Esophagus mucosa (tissue), 1 donor: ENCODE measurements around the gene PNLIPRP1. TPM values are rescaled to one million over a fixed set of nuclear protein-coding genes. Genes with fewer than 3 reads are reported as not detected.

ENCODE experiments used
- ATAC-seq: fragments of 200-7000 bp; cut with Tn5 transposase; one replicate; pipeline ENCODE4 v1.9.1; 2020
- total RNA-seq: library from RNA; stranded (reverse); gene quantifications from one replicate; pipeline ENCODE4 v1.2.4, GENCODE V29; 2023
- donor health status: DM: yes; HTN: yes; CAD: no.

PNLIPRP1 gene
- total RNA-seq, 1 donor from 2014 or later, result not detected

DNA sequence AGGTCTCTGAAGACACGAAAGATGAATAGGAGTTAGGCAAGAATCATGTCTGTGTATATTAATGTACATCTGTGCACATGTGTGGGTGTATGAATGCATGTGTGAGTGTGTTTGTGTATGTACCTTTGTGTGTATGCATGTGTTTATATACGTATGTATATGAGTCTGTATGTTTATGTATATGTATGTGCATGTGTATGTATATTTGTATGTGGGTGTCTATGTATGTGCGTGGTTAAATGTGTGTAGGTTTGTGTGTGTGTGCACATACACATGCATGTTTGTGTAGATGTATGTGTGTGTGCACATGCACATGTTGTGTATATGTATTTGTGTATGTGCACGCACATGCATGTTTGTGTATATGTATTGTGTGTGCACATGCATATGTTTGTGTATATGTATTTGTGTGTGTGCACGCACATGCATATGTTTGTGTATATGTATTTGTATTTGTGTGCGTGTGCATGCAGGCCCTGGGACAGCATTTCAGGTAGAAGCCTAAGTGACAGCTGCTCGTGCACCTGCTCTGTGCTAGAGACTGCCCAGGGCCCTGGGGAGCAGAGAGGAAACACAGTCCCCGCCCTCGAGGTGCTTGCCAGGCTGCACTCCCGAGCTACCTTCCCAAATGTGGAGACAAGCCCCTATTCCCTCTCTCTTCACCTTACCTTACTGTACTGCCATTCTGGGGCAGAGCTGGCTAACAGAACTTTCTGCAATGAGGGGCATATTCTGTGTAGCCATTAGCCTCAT, 12.1 kb downstream of the PNLIPRP1 start:
- no peak for ATAC-seq

DNA sequence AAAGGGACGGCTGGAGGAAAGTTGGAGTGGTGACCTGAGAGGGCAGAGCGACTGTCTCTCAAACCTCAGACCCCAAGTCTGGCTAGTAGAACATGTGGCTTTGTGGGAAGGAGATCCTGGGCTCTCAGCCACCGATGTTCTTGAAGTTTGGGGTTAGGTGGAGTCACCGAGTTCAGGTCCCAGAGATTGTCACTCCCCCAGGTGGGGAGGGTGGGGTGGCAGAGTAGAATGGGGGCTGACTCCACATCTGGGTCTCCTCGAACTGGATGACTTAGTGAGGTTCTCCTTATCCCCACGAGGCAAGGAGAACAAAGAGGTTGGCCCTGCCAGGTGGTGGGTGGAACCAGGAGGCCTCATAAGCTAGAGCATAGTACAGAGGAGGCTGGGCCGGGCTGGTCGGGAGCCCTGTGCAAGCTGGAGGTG, 15.3 kb downstream of the PNLIPRP1 start:
- ATAC-seq, result no peak

DNA sequence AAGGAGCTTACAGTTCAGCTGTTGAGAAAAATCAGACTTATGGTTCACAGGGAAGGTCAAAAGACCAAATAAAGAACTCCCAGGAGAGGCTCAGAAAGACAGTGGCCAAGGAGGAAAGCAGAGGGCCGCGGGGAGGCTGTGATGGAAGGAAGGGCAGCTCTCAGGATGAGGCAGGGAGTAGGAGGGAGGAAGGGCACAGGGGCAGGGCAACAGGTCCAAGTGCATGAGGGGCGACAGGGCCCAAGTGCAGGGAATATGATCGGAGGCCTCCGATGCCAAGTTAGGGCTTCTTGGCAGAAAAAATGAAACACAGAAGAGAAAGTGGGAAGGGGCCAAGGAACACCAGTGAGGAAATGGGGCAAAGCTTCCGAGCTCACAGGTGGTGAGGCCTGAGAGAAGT, 16.6 kb downstream of the PNLIPRP1 start:
- ATAC-seq, result no peak

DNA sequence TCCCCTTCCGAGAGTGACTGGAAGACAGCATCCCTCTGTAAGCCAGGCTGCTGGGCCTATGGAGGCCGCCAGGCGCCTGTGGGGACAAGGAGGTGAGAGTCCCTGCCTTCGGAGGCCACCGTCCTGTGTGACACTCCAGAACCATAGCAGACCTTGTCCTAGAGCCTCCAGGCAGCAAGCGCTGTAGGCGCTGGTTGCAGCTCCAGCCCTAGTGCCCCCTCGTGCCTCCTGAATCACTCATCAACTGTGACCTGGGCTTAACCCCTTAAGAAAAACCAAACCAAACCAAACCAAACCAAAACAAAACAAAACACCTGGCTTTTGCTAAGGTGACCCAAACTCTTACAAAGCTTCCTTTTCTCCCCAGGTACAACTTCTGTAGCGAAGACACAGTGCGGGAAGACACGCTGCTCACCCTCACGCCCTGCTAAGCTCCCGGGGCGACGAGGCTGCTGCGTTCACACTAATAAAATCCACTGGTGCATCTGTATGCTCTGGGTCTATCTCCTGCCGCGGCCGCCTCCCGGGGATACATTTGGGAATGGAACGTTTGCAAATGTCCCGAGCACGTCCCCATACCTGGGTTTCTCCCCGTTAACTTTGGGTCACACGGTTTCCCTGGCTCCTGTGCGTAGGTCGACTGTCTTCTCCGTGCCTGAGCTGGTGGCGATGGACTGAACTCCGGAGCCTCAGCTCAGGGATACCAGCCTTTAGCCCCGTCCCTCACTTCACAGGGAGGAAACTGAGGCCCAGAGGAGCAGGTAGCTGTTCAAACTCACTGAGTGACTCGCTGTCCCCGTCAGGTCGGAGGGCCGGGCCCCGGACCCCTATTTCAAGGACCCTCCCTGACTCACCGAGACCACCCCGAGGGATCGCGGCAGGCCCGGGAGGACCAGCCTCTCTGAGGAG, 18.2 kb downstream of the PNLIPRP1 start:
- ATAC-seq, result peak; percentile 8

DNA sequence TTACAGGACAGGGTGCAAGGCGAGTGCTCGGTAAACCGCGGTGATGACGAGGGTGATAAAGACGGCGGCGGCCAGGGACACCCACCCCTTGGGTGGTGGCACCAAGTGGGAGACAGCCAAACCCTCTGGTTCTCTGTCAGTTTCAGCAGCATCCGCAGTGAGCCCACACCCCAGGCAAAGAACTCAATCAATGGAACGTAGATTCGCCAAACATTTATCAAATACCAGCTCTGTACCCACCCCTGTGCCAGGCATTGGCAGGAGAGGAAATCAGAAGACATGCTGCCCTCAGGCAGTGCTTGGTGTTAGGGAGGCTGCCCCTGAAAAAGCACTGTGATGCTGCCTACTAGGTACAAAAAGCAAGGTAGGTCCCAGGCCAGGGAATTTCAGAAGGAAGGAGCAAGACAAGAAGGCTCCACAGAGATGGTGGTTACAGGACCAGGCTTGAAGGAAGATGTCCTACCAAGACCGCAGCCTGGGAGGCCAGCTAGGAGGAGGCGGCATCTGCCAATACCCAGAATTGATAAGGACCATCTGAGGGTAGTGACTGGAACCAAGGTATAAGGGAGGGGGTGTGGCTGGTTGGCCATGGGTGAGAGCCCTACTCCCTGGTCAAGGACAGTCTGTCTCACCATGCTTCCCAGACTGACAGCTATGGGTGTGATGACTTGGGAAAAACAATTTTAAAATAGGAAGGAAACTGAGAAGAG, 19.8 kb downstream of the PNLIPRP1 start:
- ATAC-seq, result no peak

DNA sequence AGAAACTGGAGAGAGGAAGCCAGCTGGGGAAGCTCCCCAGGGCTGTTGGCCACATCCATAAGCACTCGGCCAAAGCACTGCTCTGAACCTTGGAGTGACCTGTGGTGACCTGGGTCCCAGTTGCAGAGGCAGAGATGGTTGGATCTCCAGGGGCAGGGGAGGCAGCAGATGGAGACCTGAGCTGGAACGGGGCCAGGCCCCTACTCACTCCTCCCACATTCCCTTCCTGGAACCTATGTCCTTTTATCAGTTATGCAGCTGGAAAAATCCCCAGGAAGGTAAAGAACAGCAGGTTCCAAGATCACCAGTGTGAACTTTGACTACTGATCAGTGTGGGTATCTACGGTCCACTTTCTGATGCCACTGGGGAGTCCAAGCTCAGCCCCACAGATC, 20.4 kb downstream of the PNLIPRP1 start:
- ATAC-seq, result no peak

DNA sequence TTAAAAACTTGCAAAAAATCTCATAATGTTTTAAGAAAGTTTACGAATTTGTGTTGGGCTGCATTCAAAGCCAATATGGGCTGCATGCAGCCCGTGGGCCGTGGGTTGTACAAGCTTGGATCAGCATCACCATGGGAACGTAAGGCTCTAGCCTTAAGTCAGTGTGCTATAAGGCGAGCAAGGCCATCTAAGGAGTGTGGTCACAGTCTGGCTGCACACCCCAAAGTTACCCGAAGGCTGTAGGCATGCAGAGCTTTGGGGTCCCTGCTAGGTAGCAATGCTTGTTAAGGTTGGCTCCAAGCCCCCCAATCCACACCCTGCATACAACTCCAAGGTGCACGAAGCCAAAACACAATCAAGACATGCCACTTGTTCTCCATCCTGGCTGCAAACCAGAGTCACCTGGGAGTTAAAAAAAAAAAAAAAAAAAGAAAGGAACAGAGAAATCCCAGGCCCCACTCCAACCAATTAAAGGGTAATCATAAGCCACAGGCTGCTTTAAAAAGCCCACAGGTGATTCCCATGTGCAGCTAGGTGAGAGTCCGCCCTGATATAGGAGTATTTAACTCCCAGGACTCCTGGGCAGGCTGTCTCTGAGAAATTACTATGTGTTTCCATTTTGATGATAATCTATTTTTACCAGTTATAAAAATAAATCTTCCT, 21.5 kb downstream of the PNLIPRP1 start:
- ATAC-seq, result no peak

DNA sequence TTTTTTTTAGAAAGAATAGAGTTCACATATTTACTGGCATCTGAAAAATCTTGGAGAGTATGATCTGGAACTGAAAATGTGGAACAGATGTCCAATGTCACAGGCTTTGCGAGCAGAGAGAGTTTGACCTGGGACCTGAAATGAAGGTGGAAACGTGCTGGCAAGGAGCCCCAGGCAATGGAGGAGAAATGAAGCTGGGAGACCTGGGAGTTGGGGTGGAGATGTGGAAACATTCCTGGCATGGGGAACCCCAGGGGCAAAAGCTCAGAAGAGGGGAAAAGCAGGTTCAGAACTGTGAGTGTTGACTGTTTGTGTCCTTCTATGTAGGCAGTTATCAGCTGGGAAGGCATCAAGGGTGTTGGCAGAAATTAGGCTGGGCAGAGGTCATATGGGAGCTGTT, 22.7 kb downstream of the PNLIPRP1 start:
- ATAC-seq, result no peak

DNA sequence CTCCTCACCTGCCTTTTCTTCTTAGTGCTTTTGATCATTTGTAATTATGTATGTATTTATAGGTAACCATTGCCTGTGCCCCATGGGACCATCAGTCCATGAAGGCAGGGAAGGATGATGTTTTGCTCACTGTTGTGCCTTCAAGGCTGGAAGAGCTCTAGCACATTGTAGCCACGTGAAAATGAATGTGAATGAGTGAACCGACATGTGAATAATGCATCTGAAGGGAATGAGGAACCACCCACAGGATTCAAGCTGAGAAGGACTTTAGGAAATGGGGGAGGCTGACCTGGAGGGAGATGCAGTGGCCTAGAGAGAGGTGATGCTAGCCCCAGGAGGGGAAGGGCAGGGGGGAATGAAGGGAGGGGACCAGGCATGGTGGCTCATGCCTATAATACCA, 24.0 kb downstream of the PNLIPRP1 start:
- ATAC-seq, result no peak

DNA sequence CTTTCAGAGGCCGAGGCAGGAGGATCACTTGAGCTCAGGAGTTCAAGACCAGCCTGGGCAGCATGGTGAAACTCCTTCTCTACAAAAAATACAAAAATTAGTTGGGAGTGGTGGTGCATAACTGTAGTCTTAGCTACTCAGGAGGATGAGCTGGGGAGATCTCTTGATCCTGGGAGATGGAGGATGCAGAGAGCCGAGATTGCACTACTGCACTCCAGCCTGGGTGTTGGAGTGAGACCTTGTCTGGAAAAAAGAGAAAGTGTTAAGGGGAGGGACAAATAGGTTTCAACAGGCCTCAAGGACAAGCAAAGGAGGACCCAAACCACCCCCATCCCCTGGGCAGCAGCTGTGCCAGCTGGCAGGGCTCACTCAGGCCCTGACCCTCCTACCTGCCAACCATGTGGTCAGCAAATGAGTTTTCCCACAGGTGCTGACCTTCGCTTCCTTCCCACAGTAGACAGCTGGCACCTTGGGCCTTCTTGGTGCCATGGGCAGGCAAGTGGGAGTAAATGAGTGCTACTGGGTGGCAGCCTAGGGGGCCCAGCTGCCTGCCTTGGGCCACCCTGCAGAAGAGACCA, 24.5 kb downstream of the PNLIPRP1 start:
- ATAC-seq, result no peak

DNA sequence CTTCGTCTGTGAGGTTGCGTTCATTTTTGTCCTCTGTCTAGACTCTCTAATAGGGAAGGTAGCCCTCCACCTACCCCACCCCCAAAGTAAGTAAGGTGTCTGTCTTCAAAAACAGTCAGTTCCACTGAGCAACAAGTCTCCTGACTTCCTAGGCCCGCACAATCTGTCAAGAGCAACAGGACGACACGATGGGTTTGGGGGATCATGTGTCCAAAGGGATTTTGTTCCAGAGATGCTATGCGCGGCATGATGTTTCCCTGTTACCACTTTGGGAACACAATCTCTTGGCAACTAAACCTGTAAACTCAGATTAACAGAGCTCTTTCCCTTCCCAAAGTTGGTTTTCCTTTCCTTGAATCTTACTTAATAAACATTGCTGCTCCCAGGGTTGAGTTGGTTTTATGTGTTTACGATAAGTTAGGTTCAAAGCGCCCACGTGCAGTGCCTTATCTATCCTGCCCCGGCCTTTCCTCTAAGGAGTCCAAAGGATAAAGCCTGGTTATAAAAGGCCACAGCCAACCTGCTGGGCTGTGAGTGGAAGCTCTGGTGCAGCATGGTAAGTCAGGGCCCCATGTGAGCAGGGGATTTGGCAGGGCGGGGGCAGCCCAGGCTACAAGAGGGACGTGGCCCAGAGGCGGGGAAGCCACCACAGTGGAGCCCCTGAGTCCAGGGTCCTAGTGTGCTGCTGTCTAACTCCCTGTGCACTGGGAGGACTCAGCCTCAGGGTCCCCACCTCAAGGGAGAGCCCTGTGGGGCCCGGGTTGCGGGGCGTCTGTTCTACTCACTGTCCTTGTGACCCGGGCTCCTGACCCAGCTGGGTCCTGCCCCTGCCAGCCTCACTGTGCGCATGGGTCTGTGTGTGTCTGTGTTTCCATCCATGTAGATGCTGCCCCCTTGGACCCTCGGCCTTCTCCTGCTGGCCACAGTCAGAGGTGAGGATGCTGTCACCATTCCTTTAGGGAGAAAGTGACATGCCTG, 30.0 kb downstream of the PNLIPRP1 start, which contains the start of gene PNLIPRP2:
TSS of gene PNLIPRP2 (plus strand) at position 531 of the 978 bp plus-strand sequence.
- ATAC-seq, result no peak

DNA sequence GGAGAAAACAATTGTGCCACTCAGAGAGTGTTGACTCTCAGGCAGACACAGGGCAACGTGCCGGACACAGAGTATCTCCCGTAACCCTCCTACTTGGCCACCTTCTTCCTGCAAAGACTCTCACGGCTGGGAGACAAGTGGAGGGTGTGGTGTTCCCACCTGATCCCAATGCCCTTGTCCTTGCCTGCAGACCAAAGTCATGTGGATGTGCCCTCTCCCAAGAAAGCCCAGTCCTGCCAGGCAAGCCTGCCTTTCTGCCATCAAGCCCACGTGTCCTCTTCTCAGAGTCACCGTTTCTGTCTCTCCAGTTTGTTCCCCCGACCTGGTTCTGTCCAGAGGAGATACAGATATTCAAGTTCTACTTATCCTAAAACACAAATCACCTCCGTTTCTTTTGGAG, 30.7 kb downstream of the PNLIPRP1 start:
- no peak for ATAC-seq

DNA sequence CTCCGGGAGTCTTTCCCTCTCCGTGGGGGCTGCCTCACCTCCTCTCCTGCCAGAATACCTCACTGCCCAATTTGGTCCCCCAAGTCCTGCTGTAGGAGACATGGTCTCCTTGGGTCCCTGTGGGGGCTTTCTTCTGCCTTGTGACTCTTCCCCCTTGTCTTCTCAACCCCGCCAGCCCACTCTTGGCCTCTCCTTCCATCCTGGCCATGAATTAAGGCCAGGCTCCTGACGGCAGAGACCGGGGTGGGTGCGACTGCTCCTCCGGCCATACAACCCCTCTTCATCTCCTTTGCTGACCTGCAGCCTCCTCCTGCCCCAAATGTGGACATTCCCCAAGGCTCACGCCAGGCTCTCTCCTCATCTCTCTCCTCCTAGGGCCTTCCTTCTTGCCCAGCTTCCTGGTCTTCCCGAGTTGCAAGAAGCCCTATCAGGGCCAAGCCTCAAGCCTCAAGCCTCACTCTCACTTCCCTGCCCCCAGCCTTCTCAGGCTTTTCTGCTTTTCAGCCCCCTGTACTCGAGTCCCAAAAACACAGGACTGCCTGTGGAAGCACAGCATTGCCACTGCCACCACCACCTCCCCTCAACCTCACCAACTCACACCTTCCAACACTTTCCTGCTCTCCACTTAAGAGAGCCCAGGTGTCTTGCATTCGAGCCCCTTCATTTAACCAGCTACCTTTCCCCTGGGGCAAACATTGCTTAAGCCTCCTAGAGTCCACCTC, 31.3 kb downstream of the PNLIPRP1 start:
- no peak for ATAC-seq

DNA sequence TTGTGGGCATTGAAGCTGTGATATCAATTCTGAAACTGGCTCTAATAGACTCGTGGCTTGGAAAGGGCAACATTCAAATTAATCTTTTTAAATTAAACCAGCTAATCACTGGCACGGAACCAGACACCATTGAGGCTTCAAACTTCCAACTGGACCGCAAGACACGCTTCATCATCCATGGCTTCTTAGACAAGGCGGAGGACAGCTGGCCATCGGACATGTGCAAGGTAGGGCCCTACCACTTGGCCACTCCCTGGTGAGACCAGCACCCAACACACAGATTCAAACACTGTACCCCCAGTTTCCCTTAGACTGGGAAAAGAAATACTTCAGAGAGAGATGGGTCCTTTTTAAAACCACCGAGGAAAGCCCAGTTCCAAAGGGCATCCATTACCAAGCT, 35.1 kb downstream of the PNLIPRP1 start:
- ATAC-seq, result no peak

DNA sequence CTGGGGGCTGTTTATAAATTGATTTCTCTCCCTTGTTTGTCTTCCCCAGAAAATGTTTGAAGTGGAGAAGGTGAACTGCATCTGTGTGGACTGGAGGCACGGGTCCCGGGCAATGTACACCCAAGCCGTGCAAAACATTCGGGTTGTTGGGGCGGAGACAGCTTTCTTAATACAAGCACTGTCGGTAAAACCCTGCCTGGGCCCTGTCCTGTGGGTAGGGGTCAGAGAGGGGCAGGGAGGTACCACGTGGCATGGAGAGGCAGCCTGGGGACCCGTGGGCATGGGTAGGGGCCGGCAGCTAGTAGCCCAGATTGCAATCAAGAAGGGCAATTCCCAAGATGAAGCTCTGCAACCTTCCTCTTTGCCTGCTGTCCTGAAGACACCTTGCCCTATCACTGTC, 36.1 kb downstream of the PNLIPRP1 start:
- ATAC-seq, result no peak

DNA sequence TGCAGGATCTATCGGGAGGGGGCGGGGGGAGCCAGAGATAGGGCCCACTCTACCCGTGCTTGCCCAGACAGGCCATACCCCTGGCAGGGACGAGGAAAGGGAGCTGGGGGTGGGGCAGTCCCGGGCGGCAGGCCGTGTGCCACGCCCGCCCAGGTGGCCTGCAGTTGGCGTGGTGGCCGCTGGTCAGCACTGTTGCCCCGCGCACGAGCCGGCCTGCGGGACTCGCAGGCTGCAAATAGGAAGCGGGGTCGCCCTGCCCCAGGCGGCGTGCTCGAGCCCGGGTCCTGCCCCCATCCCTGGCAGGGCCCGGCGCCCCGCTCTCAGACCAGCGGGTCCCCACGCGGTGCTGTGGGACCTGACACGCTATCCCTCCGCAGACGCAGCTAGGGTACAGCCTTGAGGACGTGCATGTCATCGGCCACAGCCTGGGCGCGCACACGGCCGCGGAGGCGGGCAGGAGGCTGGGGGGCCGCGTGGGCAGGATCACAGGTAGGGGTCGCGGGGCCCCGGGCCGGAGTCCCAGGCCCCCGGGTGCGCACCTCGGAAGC, 36.7 kb downstream of the PNLIPRP1 start:
- ATAC-seq, result peak; percentile 54

DNA sequence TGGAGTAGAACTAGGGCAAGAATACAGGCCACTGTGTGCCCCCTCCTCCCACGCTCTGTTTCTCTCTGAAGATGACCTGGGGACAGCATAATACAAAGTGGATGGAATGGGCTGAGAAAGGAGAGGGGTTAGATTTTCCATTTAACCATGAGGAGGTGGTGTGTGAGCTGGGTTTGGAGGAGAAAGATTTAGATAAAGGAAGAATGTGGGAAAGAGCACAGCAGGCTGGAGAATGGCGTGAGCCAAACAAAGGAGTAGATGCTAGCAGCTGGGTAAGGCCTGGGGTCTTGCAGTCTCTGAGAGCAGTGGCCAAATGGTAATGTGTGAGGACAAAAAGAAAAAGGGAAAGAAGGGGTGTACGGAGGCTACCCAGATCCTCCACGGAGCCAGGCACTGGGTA, 38.6 kb downstream of the PNLIPRP1 start:
- no peak for ATAC-seq

DNA sequence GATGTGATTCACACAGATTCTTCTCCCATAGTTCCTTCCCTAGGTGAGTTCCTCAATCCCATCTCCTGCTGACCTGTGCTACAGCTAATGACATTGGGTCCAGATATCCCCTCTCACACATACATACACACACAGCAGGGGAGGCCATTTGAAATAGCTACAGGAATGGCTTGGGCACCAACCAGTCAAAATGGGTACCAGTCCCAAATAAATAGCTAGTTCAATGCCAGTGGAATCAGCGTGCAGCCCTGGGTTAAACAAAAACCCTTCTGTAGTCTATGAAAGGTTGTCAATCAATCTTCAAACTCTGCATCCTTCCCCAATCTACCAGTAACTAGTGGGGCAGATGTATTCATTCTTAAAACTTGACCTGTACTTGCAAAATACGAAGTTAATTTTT, 39.3 kb downstream of the PNLIPRP1 start:
- no peak for ATAC-seq

DNA sequence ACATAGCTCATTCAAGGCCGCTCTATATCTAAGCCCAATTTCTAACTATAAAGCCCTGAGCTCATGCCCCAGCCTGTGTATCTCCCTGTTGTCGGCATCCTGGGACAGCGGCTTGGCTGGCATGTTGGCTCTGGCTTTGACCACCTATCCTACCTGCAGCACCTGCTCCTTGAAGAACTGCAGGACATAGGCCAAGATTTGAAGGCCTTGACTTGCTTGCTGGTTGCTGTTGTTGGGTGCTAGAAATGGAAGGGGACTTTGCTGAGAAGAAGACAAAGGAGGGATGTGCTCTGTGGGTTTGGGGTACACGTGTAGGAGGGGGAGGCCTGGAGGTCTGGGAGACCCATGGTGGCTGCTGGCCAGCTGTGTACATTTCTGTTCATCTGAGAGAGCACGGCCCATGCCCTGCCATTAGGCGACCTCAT, 41.1 kb downstream of the PNLIPRP1 start:
- no peak for ATAC-seq
